ENCODE results near the gene PARD3B.
"Not testable (repeated sequence)": the region's sequence is repeated elsewhere in the genome, so short reads cannot be mapped to it uniquely, and the experiment has no call there.

Gene PARD3B

DNA sequence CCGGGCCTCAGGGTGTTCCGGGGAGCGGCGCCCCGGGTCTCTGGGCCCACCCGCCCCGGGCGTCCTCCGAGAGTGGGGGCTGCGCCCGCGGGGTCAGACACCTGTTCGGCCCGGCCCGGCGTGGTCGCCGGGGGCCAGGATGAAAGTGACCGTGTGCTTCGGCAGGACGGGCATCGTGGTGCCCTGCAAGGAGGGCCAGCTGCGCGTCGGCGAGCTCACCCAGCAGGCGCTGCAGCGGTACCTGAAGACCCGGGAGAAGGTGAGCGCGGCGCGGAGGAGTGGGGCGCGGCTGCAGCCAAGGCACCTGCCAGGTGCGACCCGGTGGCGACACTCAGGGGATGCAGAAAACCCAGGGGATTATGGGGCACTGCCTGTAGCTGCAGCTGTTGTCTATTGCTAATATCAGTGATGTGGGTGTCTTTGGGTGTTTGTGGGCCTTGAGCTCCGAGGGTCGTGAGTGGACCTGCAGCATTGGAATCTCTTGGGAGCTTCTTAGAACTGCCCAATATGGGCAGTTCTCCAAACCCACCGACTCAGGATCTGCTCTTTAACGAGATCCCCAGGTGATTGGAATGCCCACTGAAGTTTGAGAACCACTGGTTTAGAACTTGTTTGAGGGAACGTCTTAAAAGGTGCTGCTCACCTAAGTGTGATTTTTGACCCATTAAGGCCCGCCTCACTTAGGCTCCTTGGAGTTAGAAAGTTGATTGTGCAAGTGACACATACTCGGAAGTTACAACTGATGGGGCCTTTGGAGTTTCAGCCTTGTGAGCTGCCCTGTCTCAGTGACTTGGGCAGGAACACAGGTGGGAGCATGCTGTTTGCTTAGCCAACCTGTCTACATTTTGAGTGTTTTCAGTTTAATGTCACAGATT is 823 bp downstream of the PARD3B start:
- DNase-seq: no peak

DNA sequence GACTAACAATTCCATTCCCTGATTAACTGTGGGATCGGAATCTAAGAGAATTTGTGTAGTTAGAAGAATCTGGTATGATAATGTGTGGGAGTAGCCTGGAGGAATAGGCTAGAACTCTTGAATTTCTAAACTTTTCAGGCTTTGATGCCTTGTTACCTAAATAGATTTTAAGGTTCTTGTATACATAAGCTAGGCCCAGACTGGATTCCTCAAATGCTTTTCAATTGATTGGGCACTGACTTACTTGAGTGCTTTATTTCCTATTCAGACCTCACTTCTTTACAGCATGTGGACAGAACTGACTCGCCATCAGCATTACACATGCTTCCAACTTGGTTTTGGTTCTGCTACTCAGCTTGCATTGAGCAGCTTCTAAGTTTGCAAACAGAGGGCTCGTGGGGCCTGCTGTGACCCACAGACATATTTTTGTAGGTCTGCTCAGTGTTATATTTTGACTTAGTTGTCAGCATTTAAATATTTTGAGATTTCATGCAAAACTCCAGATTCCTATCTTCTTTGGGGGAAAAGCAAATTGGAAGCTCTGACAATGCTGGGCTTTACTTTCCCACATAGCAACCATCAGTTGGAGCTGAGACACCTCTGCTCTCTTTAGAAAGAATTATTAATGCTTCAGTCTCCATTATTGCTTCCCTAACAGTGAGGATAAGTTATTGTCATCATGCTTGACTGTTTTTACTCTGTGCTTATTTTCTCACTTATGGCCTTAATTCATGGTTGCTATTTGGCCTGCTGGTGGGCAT is 5.7 kb downstream of the PARD3B start:
- DNase-seq: no peak

DNA sequence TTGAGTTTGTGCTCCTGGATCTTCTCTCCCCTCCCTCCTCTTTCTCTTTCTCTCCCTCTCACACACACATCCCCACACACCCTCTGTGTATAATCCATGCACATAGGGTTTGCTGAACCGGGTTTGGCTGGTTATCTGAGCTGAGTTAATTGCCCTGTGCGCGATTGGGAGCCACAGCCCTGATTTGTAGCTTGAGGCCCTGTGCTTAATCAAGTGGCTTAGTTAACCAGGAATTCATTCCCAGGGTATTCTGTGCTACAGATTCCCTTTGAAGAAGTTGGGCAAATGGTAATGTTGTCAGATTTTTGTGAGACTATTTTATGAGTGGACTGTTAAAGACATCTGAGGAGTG is 6.2 kb downstream of the PARD3B start:
- DNase-seq: no peak

DNA sequence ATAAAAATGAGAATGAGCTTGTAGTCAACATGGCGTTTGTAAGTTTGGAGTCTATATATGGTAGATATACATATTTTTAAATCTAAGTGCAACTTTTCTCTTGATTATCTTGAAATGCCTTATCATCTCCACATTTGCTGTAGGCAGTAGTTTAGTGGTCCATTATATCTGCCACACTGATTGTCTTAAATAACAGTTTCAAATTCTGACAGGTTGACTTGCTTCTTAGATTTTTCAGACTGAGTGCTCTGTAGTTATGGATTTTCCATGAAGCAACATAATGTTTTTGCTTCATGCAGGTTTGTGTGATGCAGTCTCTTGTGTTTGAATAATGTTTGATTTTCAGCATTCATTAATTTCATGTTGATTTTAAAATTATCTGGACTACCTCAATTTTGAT is 12.3 kb downstream of the PARD3B start:
- DNase-seq: no peak

GRCh38 chr2:204559358-204559757 is 14.1 kb downstream of the PARD3B start:
- DNase-seq: not testable (repeated sequence)

- DNase-seq: no peak
Observed at GRCh38 chr2:204560902-204561301, 15.6 kb downstream of the PARD3B start.

DNA sequence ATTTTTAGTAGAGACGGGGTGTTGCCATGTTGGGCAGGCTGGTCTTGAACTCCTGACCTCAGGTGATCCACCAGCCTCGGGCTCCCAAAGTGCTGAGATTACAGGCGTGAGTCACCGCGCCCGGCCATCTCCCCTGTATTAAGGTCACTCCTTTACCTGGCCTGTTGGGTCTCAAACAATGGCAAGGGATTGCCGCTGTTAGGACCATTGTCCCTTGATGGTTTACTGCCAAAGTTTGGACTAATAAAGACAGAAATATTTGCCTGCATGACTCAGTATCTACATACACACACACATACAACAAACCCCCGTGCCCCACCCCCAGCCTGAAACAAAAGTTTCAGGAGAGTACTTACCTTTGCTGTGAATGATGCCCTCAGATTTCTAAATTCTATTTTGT is 16.5 kb downstream of the PARD3B start:
- DNase-seq: no peak

GRCh38 chr2:204566439-204566838 is 21.2 kb downstream of the PARD3B start:
- DNase-seq: no peak

GRCh38 chr2:204570421-204570820 is 25.1 kb downstream of the PARD3B start:
- no peak for DNase-seq

DNA sequence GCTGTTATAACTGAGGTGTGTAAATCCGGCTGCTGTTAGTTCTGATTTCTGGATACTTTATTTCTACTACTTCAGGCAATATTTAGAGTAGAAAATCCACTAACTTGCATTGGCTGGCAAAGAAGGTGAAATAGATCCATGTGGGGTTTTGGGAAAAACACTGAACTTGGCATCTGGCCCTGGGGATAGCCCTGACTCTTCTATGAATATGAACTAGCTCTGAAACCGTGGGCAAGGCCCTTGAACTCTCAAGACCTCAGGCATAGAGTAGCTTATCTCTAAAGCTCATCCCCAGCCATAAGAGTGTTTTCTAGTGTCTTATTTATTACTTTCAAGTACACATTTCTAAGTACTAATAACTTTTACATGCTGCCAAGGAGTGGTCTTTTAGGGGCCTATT is 25.8 kb downstream of the PARD3B start:
- no peak for DNase-seq

GRCh38 chr2:204571911-204572310 is 26.6 kb downstream of the PARD3B start:
- DNase-seq: no peak

- no peak for DNase-seq
Observed at GRCh38 chr2:204573221-204573620, 27.9 kb downstream of the PARD3B start.

DNA sequence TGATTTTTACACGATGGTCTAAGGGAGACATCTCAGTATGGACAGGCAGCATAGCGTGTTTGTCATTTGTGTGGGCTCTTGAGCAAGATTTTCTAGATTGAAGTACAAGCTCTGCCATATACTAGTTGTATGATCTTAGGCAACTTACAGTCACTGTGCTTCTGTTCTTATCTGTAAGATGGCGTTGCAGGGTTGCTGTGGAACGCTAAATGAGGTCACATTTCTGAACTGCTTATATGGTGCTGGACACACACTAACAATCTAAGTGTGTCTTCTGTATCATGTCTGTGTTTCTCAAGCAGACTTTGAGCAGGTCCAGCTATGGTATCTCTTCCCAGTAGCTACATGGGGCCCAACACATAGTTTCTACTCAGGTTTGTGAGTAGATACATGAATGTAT is 29.2 kb downstream of the PARD3B start:
- no peak for DNase-seq

DNA sequence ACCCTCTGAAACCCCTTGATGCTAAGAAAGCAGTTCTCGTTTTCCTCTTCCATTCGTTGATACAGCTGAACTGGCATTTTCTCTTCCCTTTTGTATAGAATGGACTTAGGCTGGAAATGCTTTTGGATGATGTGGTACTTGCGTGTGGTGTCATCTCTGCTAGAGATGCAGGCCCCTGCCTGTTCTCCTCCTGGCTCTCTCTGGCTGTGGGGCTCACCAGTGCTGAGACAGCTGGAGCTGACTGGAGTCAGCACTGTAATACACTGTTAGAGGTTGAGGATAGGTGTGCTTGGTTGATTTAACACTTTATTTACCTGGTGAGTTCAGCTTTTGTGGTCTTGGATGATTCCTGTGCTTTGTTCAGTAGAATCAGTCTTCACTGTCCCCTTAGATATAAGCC is 30.2 kb downstream of the PARD3B start:
- no peak for DNase-seq

- no peak for DNase-seq
Observed at GRCh38 chr2:204576362-204576979, 31.2 kb downstream of the PARD3B start.

- DNase-seq: no peak
Observed at GRCh38 chr2:204578928-204579598, 33.8 kb downstream of the PARD3B start.

DNA sequence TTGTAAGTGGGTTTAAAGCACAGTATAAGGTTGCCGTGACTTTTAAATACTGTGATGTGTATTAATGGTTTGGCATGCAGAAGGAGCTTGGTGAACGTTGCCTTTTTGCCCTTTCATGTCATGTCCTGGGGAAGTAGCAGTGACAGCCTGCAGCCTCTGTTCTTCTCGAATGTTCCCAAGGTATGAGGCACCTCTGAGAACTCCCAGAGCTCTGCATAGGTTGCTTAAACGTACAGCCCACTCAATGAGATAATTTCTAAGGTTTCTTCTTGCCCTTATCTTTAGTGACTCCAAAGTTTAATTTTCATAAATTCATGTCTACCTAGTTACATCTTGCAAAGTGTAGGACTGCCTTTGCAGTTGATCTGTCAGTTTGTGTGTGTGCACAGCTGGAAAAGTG is 36.7 kb downstream of the PARD3B start:
- DNase-seq: no peak

DNA sequence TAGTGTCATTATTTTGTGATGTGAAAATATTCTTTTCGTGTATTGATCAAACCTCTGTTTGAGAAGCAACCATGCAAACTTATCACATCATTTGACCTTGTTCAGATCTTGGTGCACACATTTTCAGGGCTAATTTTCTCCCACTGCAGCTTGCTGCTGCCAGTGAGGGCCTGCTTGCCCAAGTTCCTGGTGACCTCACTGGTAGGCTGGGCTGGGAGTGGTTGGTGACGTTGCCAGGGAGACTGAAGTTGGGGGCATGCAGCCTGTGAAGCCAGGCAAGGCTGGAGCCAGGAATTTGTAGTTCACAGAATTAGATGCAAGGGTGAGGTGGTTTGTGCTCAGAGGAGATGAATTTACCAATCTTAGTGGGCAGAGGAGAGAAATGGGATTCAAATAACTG is 38.5 kb downstream of the PARD3B start:
- DNase-seq: no peak

DNA sequence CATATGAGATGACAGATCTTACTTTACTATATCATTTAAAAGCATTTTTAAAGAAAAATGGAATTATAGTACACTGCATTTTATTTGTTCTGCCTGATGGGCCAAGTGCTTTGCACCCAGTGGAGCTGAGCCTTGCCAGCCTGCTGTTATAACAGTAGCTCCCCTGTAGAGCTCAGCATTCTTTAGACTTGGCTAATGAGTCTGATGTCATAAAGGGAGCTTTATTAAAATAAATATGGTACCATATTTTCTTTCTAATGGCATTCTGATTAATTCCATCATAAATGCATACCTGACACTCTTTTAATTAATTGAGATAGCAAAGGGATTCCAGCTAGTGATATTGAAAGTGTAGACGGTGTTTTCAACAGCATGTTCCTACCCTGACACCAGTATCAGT is 40.7 kb downstream of the PARD3B start:
- no peak for DNase-seq

DNA sequence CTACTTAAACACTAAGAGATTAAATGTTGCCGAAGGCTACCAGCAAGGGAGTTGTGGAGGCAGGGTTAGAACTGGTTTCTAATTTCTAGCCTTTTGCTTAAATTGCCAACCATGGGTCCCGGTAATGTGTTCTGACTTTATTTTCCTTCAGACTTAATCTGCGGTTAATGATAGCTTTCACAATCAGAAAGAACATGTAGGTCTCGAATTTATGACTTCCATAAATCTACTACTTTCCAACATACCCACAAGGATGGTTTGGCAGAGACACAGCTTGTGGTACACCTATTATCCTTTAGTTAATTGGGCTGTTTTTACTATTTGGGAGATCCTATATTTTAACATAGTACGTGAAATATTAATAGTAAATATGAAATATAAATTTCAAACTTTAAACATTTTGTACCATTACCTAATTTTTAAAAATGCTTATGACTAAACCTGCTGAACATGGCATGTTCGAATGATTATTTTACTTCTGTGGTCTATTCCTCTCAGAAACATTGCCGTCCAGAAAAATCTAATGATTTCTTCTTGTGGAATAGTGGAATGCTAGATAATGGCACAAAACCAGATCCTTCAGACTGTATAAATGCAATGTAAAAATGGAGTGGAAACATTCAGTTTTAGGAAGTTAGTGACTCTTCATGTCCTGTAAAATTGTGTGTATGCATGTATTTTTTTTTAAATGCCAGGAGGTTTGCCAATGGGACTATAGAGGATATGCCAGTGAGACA is 41.3 kb downstream of the PARD3B start:
- DNase-seq: no peak

- no peak for DNase-seq
Observed at GRCh38 chr2:204590063-204590462, 44.8 kb downstream of the PARD3B start.

- no peak for DNase-seq
Observed at GRCh38 chr2:204591225-204591624, 46.0 kb downstream of the PARD3B start.

DNA sequence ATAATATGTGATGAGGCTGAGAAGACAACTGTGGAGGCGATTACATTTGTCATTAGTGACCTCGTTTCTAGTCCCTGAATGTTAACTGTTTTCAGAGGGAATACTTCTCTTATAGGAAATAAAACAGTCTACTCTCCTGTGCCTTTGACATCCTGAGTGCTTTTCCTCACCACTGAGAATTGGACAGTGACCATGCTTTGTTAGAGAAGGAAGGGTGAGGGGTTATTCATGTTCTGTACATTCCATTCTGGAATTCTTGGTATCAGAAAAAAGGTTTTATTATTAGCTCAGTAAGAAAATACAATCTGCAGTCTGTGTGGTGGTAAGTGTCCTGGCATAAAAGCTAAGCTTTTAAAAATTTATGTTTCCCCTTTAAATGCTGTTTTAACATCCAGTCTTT is 58.8 kb downstream of the PARD3B start:
- no peak for DNase-seq

All from cortex of kidney (tissue), 1 donor.